ENCODE results near the gene PLAC9.

The PLAC9 gene

DNA sequence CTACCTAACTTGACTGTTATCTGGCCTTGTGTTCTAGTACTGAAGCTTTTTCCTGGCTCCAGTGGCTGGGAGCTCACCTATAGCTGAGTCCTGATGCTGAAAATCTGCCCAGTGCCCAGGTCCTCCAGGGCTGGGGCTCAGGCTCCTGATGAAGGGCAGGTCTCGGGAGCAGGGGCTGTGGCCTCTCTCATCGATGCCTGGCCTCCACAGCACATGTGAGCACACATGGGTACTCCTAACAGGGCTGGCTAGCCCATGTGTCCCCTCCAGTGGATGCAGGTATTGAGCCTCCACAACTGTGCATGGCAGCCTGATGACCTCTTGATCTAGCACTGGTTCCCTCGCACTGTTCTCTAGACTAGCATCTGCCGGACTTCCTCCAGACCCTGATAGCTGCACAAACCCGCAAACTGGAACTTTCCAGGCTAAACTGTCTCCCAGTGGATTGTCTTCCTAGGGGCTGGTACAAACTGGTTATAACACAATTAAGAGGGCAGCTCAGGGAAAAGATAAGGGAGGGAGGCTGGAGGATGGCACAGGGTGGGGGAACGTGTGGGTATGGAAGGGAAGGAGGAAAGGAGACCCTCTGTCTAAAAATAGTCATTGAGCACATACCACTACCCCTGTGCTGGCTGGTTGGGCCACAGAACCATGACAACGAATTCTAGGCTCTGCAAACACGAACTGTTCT, 35.1 kb downstream of the PLAC9 start:
- TF ChIP-seq JUND (IDR thresholded peaks at IDR 0.05; ENCODE audit: low read depth) = no peak
- DNase-seq (ENCODE audit: low read depth in 1 of 2, low spot score in 1 of 2) = no peak
- in situ Hi-C loops (cut with HindIII; ENCODE audit: low pct_unique_long_range_greater_than_20kb, low sequenced_read_pairs) = no loop called here

GRCh38 chr10:80168162-80168511, 35.6 kb downstream of the PLAC9 start:
- in situ Hi-C loops (cut with HindIII; ENCODE audit: low pct_unique_long_range_greater_than_20kb, low sequenced_read_pairs) = no loop called here
- no peak for TF ChIP-seq JUND (IDR thresholded peaks at IDR 0.05; ENCODE audit: low read depth)
- DNase-seq (ENCODE audit: low read depth in 1 of 2, low spot score in 1 of 2) = no peak

DNA sequence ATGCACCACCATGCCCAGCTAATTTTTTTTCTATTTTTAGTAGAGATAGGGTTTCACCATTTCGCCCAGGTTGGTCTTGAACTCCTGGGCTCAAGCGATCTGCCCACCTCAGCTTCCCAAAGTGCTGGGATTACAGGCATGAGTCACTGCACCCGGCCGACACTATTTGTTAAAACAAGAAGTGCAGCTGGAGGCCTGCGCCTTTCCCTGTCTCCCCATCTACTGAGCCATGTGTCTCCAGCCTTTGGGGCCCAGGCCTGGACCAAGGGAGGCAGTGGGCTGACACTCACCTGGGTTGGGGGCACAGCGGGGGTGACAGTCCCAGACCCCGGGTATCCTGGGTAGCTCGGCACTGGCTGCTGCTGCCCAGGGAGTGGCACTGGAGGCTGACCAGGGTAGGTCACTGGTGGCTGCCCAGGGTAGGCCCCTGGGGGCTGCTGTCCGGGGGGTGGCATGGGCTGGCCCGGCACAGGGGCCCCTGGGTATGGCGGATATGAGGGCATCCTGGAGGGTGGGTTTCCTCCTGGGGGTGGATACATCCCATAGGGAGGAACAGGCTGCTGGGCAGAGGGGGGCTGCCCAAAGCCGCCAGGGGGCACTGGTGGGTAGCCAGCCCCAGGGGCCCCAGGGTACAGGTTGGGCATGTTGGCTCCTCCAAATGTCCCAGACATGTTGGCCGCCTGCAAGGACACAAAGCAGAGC, 36.3 kb downstream of the PLAC9 start:
- no peak for DNase-seq (ENCODE audit: low read depth in 1 of 2, low spot score in 1 of 2)
- in situ Hi-C loops (cut with HindIII; ENCODE audit: low pct_unique_long_range_greater_than_20kb, low sequenced_read_pairs) = no loop called here
- TF ChIP-seq JUND (IDR thresholded peaks at IDR 0.05; ENCODE audit: low read depth) = no peak

DNA sequence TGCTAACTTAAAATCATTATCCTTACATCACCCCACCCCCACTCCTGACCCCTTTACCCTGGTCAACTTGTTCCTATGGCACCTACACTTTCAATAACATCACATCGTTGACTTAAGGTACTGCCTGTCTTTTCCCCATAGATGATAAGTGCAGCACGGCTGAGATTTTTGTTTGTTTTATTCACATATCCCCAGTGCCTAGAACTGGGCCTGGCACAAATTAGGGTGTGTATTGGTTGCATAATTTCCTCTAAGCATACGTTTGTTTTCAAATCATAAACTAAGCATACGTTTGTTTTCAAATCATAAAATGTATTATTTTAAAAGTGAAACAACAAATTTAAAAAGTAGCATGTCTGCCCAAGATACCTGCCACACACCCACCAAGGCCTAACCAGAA, 37.5 kb downstream of the PLAC9 start:
- TF ChIP-seq JUND (IDR thresholded peaks at IDR 0.05; ENCODE audit: low read depth) = no peak
- in situ Hi-C loops (cut with HindIII; ENCODE audit: low pct_unique_long_range_greater_than_20kb, low sequenced_read_pairs) = no loop called here
- no peak for DNase-seq (ENCODE audit: low read depth in 1 of 2, low spot score in 1 of 2)

DNA sequence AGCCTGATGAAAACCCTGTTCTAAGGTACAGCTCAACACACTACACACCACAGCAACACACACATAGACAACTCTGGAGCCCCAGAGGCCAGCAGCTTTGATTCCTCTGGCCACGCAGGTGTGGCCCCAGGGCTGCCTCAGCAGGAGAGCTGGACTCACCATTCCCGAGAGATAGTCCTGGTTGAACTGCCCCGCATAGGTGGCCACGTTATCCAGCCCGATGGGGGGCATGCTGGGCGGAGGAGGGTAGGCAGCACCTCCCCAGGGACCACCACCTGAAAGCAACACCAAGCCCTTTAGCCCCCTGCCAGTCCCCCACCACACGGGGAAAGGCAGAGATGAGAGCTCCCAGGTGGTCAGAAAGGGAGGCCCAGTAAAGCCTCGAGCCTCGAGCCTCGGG, 38.1 kb downstream of the PLAC9 start:
- no peak for TF ChIP-seq JUND (IDR thresholded peaks at IDR 0.05; ENCODE audit: low read depth)
- in situ Hi-C loops (cut with HindIII; ENCODE audit: low pct_unique_long_range_greater_than_20kb, low sequenced_read_pairs) = no loop called here
- DNase-seq (ENCODE audit: low read depth in 1 of 2, low spot score in 1 of 2) = no peak

DNA sequence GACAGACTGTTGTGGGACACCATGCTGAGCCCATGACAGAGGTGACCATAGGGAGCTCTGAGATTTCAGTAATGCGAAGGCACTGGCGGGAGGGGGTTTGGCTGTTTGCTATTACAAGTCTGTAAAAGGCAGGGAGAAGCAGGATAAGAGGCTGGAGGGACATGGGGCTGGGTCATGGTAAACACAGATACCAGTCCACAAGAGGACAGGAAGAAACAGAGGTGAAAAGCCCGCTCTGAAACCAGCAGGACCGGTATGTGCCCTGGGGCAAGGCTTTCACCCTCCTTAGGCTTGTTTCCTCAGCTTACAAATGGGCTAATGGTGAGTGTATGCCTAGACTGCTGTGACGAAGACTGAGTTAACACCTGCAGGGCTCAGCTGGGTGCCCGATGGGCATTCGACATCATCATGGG, 38.7 kb downstream of the PLAC9 start:
- in situ Hi-C loops (cut with HindIII; ENCODE audit: low pct_unique_long_range_greater_than_20kb, low sequenced_read_pairs) = no loop called here
- DNase-seq (ENCODE audit: low read depth in 1 of 2, low spot score in 1 of 2) = peak; percentile 37 to 68
- TF ChIP-seq JUND (IDR thresholded peaks at IDR 0.05; ENCODE audit: low read depth) = no peak

DNA sequence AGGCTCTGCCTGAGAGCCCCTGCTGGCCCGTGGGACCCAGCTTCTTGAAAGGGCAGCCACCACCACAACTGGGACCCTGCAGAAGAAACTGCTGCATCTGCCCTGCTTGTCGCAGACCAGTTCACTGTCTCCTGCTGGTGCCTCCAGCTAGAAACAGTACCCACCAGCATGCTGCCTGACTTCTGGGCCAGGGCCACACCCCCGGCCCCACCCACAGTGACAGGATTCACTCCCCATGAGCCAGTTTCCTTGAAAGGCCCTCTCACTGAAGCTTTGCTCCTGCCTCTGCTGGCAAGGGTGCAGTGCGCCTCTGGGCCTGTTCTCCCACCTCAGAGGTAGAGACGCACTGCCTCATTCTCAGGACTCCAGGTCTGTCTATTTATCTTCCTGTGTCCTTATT, 40.4 kb downstream of the PLAC9 start:
- TF ChIP-seq JUND (IDR thresholded peaks at IDR 0.05; ENCODE audit: low read depth) = no peak
- in situ Hi-C loops (cut with HindIII; ENCODE audit: low pct_unique_long_range_greater_than_20kb, low sequenced_read_pairs) = no loop called here
- no peak for DNase-seq (ENCODE audit: low read depth in 1 of 2, low spot score in 1 of 2)

DNA sequence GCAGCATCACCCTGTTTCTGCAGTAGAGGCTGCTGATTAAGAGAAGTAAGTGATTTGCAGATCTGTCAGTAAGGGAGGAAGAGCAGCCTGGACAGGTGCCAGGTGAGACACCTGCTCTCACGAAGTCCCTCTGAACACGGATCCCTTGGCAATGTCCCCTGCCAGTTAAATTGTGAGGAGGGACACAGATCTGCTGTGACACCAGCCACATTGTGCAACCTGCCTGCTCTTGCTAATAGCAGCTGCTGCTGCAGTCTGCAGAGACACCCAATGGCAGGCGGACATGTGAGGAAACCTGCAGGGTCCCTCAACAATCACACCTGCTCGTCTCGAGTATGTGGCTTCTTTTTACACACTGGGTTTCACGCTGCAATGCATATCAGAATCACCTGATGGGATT, 40.9 kb downstream of the PLAC9 start:
- no peak for DNase-seq (ENCODE audit: low read depth in 1 of 2, low spot score in 1 of 2)
- TF ChIP-seq JUND (IDR thresholded peaks at IDR 0.05; ENCODE audit: low read depth) = no peak
- in situ Hi-C loops (cut with HindIII; ENCODE audit: low pct_unique_long_range_greater_than_20kb, low sequenced_read_pairs) = no loop called here

DNA sequence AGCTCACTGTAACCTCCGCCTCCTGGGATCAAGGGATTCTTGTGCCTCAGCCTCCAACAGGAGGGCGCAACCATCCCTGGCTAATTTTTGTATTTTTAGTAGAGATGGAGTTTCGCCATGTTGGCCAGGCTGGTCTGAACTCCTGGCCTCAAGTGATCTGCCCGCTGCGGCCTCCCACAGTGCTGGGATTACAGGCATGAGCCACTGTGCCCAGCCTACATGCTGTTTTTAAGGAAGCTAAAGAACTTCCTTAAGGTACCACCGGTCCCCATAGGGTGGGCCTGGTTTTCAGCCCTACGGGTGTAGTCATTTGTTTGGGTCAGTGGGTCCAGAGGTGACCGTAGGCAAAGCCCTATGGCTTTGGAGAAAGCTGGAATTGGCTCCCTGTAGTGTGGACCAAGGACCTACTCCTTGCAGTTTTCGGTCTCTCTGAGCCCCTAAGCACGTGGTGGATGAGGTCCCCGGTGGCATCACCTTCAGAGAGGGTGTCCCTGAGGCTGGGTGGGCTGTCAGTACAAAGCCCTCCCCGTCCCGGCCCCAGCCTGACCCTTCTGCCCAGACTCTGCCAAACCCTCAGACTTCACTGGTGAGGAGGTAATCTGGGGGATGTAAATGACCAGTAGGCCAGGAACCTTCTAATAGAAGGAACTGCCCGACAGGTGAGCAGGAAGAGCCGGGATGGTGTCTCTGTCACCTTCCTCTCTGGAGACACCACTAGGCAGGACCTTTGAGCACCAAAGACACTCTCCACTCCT, 42.3 kb downstream of the PLAC9 start:
- DNase-seq (ENCODE audit: low read depth in 1 of 2, low spot score in 1 of 2) = no peak
- TF ChIP-seq JUND (IDR thresholded peaks at IDR 0.05; ENCODE audit: low read depth) = no peak
- in situ Hi-C loops (cut with HindIII; ENCODE audit: low pct_unique_long_range_greater_than_20kb, low sequenced_read_pairs) = no loop called here

- no peak for TF ChIP-seq JUND (IDR thresholded peaks at IDR 0.05; ENCODE audit: low read depth)
- in situ Hi-C loops (cut with HindIII; ENCODE audit: low pct_unique_long_range_greater_than_20kb, low sequenced_read_pairs) = no loop called here
- no peak for DNase-seq (ENCODE audit: low read depth in 1 of 2, low spot score in 1 of 2)
These were observed 44.0 kb downstream of the PLAC9 start for GRCh38 chr10:80176526-80176925.

- TF ChIP-seq JUND (IDR thresholded peaks at IDR 0.05; ENCODE audit: low read depth) = no peak
- no peak for DNase-seq (ENCODE audit: low read depth in 1 of 2, low spot score in 1 of 2)
These were observed 45.5 kb downstream of the PLAC9 start for GRCh38 chr10:80177781-80178636.

GRCh38 chr10:80182986-80183385, 50.5 kb downstream of the PLAC9 start:
- in situ Hi-C loops (cut with HindIII; ENCODE audit: low pct_unique_long_range_greater_than_20kb, low sequenced_read_pairs) = no loop called here
- DNase-seq (ENCODE audit: low read depth in 1 of 2, low spot score in 1 of 2) = no peak
- TF ChIP-seq JUND (IDR thresholded peaks at IDR 0.05; ENCODE audit: low read depth) = no peak

More at GRCh38 chr10:80177781-80178636, 45.5 kb downstream of the PLAC9 start:
- in situ Hi-C loops (cut with HindIII; ENCODE audit: low pct_unique_long_range_greater_than_20kb, low sequenced_read_pairs) = no loop called here
